GM12875 (cell line): ENCODE data around the gene KHDC1.
"Not testable (repeated sequence)": the region's sequence is repeated elsewhere in the genome, so short reads cannot be mapped to it uniquely, and the experiment has no call there.

Experiments
- H3K4me3 ChIP-seq: one replicate; pipeline ENCODE4 v1.5.1; 2011; ENCODE audit warnings: low read depth, low read length, control low read depth
- CTCF ChIP-seq: IDR thresholded peaks from 2 replicates; pipeline ENCODE4 v1.5.1; 2011; ENCODE audit warnings: low read depth, mild to moderate bottlenecking, control low read depth, inconsistent platforms, low read length, moderate library complexity, borderline replicate concordance; ENCODE audit not compliant: insufficient read depth

Gene KHDC1

GRCh38 chr6:73200247-73200646 is 62.7 kb downstream of the KHDC1 start:
- TF ChIP-seq CTCF = no peak
- no peak overlapping the region for H3K4me3 ChIP-seq

GRCh38 chr6:73194744-73195143 is 68.3 kb downstream of the KHDC1 start:
- no peak for TF ChIP-seq CTCF
- no peak overlapping the region for H3K4me3 ChIP-seq

GRCh38 chr6:73193302-73193701 is 69.7 kb downstream of the KHDC1 start:
- H3K4me3 ChIP-seq = not testable (repeated sequence)
